ENCODE data around the gene LRRC37B.
A peak's percentile ranks its signal among the peaks of the same experiment; 100 is the strongest.
"Not testable (repeated sequence)": the region's sequence is repeated elsewhere in the genome, so short reads cannot be mapped to it uniquely, and the experiment has no call there.

Gene LRRC37B

GRCh38 chr17:32006957-32007462 is at the start of gene LRRC37B:
Gene LRRC37B (plus strand): TSS chr17:32007383. CDS start chr17:32021393, 14,010 bp downstream.
- peak; percentile 61 to 89 for DNase-seq

GRCh38 chr17:31964131-31964530 is 43.1 kb upstream of the LRRC37B start:
- DNase-seq, result not testable (repeated sequence)

GRCh38 chr17:31967648-31968047 is 39.5 kb upstream of the LRRC37B start:
- DNase-seq, result no peak

GRCh38 chr17:31970416-31970815 is 36.8 kb upstream of the LRRC37B start:
- DNase-seq, result not testable (repeated sequence)

GRCh38 chr17:31974269-31975071 is 32.7 kb upstream of the LRRC37B start:
- not testable (repeated sequence) for DNase-seq

GRCh38 chr17:31975391-31975790 is 31.8 kb upstream of the LRRC37B start:
- DNase-seq, result not testable (repeated sequence)

GRCh38 chr17:31991821-31992220 is 15.4 kb upstream of the LRRC37B start:
- DNase-seq, result not testable (repeated sequence)

- no peak for DNase-seq
Measured at GRCh38 chr17:31997005-31997404, 10.2 kb upstream of the LRRC37B start.

GRCh38 chr17:32007463-32008298 is 498 bp downstream of the LRRC37B start:
- DNase-seq, result peak; percentile 34 to 79

- DNase-seq, result no peak
Measured at GRCh38 chr17:32009262-32009542, 2.0 kb downstream of the LRRC37B start.

- no peak for DNase-seq
Measured at GRCh38 chr17:32010114-32010513, 2.9 kb downstream of the LRRC37B start.

- DNase-seq, result peak; percentile 54 to 70
Measured at GRCh38 chr17:32015245-32016013, 8.2 kb downstream of the LRRC37B start.

- no peak for DNase-seq
Measured at GRCh38 chr17:32016231-32016630, 9.0 kb downstream of the LRRC37B start.

GRCh38 chr17:32019228-32019627 is 12.0 kb downstream of the LRRC37B start:
- no peak for DNase-seq

GRCh38 chr17:32020943-32021614 is 13.9 kb downstream of the LRRC37B start:
- DNase-seq, result peak in 1 of 2 experiments; percentile 3

GRCh38 chr17:32021615-32021955 is 14.4 kb downstream of the LRRC37B start:
- DNase-seq, result no peak

GRCh38 chr17:32022554-32022953 is 15.4 kb downstream of the LRRC37B start:
- not testable (repeated sequence) for DNase-seq

GRCh38 chr17:32027271-32027670 is 20.1 kb downstream of the LRRC37B start:
- not testable (repeated sequence) for DNase-seq

- DNase-seq, result no peak
Measured at GRCh38 chr17:32033223-32033622, 26.0 kb downstream of the LRRC37B start.

- DNase-seq, result not testable (repeated sequence)
Measured at GRCh38 chr17:32033812-32034211, 26.6 kb downstream of the LRRC37B start.

GRCh38 chr17:32040246-32040645 is 33.1 kb downstream of the LRRC37B start:
- DNase-seq, result not testable (repeated sequence)

- not testable (repeated sequence) for DNase-seq
Measured at GRCh38 chr17:32041306-32041875, 34.2 kb downstream of the LRRC37B start.
